Measurements from ENCODE around the gene GOLGA8A.
"Not testable (repeated sequence)": the region's sequence is repeated elsewhere in the genome, so short reads cannot be mapped to it uniquely, and the experiment has no call there.

Gene GOLGA8A

DNA sequence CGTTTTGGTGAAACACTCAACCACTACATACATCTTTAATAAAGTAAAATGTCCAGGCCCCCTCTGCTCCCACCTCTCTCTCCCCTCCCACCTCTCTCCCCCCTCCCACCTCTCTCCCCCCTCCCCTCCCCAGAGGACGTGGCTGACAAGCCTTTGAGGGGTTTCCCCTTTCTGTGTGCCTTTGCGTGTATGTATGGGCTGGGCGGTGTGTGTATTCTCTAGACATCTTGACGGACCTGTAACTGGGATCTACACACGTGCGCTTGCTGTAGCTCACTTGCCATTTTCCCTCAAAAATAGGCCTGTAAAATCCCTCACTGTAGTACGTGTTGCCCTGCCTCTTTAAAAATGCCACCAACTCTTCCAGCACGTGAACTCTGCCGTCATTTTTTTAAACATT, 28.6 kb downstream of the GOLGA8A start:
- not testable (repeated sequence) for DNase-seq (ENCODE audit: low read depth)

DNA sequence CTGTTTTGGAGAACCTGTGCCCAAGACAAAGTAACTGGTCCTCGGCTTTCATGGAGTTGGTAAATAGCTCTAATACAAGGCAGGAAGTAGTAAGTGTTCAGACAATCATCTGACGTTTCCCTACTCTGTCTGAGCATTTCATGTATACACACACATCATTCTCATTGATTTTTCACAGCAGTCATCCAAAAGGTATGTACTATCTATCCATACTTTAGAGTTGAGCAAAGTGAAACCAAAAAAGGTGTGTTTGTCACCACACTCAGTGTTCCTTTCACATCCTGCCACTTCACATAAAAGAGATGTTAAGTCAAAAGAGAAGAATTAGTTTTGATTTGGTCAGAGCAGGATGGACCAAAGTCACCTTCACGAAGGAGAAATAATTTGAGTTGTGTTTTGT, 33.7 kb downstream of the GOLGA8A start:
- not testable (repeated sequence) for DNase-seq (ENCODE audit: low read depth)

DNA sequence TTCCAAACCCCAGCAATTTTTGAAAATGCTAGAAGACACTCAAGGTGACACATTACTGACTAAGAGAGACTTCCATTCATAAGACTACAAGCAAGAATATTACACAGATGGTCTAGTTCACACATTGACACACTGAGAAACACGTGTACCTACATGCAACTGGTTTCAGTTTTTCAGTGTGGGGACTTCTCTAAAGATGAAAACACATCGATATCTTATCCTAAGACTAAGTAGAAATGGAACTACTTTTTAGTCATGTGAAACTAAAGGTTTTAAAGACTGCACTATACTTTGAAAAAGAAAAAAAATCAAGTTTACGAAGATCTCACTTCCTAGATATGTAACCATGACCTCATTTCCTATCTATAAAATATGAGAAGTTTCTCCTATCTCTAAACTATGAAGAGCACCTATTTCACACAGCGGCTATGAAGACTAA, 34.4 kb downstream of the GOLGA8A start:
- DNase-seq (ENCODE audit: low read depth): not testable (repeated sequence)

DNA sequence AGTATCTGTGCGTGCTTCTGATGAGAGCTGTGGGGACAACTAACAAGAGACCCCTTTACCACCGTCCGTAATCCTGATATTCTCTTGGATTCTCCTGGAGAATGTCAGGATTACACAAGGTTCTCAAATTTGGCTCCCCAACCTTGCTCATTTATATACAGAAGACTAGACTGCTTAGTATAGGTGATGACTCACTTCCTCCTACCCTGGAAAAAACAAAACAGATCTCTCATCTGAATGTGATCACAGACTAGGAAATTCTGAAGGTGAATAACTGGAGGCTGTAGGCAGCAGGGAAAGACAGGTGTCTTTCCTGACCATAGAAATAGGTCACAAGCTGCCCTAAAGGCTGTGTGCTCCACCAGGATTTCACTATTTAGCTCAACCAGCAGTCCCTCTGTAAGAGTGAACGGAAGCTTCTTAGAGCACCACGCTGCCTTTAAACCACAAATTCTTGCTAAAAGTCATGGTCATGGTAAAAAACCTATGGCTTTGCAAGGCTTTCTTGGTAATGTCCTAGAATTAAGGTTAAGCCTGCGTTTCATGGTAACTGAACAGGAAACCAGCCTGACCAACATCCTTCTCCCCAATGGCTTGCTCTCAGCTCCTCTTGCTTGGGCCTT, 39.9 kb downstream of the GOLGA8A start:
- not testable (repeated sequence) for DNase-seq (ENCODE audit: low read depth)

DNA sequence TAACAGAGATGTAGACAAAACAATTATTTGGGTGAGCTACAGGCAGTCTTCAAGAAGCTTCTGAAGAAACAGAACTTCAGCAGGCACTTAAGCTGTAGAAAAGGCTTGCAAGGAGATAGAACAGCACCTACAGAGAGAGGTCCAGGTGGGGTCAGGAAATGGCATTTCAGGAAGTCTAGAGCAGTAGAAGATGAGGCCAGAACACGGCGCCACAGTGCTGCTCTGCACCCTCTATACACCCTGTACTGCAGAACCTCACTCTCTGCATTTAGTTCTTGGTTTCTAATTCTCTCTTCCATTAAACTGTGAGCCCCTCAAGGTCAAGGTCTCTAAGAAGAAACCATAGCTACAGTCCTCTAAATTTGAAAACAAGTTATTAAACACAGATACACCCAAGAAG, 44.6 kb downstream of the GOLGA8A start:
- DNase-seq (ENCODE audit: low read depth): not testable (repeated sequence)

DNA sequence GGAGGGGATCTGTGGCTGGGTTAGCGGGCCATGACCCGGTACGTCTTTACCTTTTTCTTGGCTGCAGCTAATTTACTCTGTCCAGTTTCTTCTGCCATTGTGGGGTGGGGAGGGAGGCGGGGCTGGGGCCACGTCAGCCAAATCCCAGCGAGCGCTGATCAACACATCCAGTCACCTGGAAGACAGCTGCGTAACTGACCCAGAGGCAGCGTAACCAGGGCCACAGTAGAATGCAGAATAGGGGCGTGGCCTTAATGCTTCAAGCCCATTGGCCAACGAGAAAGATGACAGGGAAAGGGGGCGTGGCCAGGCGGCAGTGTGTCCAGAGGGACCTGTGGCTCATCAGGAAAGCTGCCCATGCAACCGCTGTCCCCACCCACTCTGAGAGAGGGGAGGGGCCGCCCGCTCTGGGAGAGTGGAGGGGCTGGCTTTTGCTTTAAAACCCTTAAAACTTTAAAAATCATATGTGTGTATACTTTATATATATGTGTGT, 48.0 kb downstream of the GOLGA8A start:
- not testable (repeated sequence) for DNase-seq (ENCODE audit: low read depth)
